Right kidney (tissue), 1 donor: ENCODE results near the gene CACNA2D2.
A peak's percentile ranks its signal among the peaks of the same experiment; 100 is the strongest.

Experiments used
- DNase-seq: peaks from one replicate; pipeline ENCODE4 v3.0.0-alpha.2; 2016

CACNA2D2 gene

DNA sequence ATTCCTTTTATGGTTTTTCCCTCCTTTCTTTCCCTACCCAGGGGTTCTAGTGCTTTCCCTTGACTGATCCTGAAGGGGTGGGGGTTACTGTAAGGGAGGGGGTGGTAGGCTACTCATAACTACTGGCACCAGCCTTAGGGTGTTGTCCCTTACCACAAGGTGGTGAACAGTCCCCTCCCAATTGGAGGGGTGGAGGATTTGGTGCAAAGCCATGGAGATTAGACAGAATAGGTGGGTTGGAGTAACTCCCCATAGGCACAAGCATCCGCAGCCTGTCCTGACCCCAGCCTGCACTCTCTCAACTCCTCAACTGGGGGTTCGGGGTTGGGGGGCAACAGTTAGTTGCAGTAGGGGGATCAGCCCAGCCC lies 178.3 kb downstream of the CACNA2D2 start:
- no peak for DNase-seq

DNA sequence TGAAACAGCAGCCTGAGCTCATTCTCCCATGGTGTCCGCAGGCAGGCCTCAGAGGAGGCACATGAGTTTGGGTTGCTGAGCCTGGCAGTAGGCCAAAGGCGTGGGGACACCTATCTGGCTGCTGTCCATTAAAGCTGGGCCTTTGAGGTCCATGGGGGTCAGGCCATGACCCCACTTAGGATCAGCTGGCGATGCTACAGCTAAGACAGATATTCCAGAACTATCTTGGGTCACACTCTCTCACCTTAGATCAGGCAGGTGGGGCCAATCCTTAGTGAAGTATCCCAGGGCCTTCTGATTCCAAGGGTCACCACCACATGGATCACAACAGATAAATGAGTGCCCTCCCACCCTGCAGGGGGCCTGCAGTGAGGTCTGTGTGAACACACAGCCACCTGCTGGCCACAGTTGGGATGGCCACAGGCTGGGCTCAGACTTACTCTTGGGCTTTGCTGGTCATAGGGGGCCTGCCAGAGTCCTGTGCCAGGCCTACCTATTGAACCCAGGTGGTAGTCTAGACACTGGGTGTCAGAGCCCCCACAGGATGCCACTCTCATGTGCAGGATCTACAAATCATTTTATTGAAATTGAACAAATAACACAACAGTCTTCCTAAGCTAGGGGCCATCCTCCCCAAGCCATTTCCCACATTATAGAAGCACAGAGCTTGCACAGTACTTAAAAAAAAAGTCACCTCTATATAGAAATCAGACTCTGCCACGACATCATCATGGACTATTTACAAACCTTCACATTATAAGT lies 178.9 kb downstream of the CACNA2D2 start:
- DNase-seq, result no peak

- no peak for DNase-seq
Observed at GRCh38 chr3:50323614-50324199, 179.7 kb downstream of the CACNA2D2 start.

DNA sequence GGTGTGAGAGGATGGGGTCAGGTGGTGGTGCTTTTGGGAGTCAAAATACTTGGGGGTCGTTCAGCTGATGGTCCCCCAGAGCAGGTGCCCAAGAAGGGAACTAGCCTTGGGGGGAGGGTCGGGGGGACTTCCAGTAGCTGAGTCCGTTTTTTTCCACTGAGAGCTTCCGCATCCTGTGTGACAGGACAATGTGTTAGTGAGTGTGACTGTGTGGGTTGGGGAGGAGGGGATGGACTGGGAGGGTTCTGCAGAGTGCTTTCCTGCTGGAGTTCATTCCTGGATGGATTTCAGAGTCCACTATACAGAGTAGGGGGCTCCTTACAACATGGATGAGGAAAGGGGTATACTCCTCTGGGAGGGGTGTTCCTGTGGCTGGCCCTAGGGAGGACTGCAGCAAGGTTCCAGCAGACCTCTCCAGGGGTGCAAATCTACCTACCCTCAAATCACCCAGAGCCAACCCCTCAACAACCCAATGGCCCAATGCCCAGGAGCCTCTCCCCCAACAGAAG lies 180.3 kb downstream of the CACNA2D2 start:
- DNase-seq, result no peak

DNA sequence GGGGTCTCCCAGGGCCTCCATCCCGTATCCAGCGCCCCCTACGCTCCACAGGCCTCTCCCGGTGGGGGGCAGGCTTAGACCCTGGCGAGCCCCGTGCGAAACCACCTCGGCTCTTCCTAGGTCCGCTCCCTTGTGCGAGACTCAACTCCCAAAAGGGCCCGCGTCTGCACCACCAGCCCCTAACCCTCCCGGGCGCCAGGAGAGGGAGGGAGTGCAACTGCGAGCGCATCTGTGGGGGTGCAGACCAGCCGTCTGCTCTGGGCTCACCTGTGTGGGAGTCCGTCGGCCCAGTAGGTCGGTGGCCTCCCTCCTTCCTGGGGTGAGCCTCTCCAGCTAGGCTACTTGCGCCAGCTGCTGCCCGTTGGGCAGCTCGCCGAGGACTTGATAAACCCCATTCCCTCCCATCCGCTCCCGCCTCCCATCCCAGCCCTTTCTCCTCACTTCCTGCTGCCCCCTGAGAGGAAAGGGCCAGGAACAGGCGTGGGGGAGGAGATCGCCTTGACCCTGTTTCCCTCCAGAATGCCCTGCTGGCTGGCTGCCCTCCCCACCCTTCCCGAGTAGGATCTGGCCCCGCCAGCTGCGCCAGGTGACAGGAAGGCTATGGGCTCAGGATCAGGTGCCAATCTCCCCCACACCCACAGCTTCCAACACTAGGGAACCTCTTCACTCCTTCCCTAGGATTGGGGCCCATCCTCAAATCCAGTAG lies 180.9 kb downstream of the CACNA2D2 start, which contains the start of gene HYAL2:
Gene HYAL2, minus strand, starts transcription at position 360 of the 706 bp plus-strand sequence. CDS start 2,256 bp downstream, outside the sequence.
- DNase-seq, result peak; percentile 73

DNA sequence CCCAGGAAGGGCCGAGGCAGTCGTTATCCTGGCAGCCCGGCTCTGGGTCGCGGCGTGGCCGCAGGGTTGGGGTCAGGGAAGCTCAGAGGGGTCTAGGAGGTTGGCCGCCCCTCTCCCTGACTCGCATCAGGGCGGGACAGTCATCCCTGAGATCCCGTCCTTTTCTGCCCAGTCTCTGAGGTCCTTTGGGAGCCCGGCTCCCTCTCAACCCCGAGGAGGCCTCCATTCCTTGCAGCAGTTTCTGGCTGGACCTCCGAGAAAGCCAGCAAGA lies 181.4 kb downstream of the CACNA2D2 start:
- DNase-seq, result no peak

DNA sequence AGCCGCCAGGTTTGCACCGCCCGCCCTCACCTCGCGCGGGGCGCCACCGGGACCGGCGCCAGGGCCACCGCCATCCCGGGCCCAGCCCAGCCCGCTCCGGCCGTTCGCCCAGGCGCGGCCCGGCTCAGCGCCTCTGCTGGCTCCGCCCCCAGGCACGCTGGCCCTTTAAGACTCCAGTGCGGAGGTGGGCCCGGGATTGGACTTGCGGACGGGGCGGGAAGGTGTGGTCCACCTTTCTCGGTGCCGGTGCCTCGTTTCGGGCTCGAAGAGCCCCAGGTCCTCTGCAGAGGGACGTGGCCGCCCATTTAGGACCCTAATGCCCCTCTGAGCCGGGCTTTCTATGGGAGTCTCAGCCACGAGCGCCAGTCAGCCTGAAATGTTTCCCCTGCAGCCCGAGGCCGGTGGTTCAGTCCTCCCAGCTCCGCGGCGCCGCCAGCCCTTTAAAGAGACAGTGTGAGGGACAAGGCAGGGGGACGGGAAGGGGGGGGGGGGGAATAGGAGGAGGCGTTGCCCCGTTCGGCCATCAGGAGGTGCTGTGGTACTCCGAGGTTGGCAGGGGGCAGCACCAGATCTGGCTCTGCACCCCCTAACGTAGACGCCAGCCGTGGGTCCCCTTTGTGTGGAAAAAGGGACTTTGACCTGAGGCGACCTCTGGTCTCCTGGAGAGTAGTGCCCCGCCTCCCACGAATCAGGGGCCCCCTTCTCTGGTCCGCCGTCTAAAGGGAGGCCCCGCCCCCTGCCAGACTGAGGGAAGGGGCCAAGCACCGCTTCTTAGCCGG lies 181.9 kb downstream of the CACNA2D2 start:
- peak; percentile 100 for DNase-seq

DNA sequence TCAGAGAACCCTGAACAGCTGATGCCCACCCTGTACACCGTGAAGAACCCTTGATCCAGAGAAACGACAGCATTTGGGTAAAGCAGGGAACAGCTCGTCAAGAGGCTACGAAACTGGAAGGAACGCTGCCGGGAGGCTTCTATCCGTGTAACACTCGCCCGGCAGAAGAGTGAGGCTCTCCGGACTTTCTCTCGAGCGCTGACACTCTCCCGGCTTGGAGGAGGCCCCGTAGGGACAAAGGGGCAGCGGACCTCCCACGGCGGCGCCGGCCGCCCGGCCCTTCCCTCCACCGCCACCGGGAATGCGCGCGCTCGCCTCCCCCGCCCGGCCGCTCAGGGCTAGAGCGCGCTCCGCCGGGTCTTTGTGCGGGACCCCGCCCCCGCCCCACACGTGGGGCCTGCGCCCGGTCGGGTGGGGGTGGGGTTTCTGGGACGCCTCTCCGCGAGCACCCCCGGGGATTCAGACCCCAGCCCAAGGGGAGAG lies 182.5 kb downstream of the CACNA2D2 start:
- peak; percentile 99 for DNase-seq

GRCh38 chr3:50319894-50320625 lies 183.4 kb downstream of the CACNA2D2 start:
- no peak for DNase-seq

GRCh38 chr3:50319181-50319893 lies 184.1 kb downstream of the CACNA2D2 start:
- no peak for DNase-seq

GRCh38 chr3:50318615-50319014 lies 184.8 kb downstream of the CACNA2D2 start:
- DNase-seq, result no peak

DNA sequence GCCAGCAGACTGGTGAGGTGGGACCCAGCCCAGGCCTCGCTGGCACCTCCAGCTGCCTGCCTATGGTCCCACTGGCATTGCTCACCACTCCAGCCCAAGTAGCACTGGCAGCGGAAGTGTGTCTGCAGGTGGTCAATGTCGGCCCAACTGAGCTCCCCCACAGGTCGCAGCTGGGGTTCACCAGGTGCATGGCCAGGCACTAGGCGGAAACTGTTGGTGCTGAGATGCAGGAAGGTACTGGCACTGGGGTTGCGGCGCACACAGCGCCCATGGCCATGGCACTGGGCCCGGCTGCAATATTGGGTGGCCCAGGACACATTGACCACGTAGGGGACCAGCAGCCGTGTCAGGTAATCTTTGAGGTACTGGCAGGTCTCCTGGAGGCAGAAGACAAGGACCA lies 185.3 kb downstream of the CACNA2D2 start:
- no peak for DNase-seq

GRCh38 chr3:50317300-50317699 lies 186.1 kb downstream of the CACNA2D2 start:
- no peak for DNase-seq

DNA sequence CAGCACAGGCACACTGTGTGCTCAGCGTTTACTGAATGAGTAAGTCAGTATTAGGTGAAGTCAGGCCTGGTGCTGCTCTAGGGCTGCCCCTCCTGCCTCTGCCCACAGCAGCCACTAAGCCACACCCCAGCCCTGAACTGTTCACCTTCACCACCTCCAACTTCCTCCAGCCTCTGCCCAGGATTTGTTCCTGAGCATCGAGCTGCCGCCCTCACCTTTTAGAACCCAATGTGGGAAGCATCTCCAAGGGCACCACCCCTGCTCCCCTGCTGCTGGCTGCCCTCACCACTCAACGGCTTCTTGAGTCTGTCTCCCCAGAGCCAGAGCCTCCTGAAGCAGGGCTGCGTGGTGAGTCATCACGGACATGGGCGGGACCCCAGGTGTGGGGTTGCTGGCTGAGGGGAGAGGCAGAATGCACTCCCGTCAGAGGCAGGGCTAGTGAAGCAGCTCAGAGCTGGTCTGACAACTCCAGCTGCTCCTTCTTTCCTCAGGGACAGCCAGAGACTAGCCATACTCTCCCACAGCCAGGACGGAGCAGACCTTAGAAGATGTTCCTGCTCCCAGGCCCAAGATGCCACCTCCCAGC lies 186.7 kb downstream of the CACNA2D2 start:
- no peak for DNase-seq

DNA sequence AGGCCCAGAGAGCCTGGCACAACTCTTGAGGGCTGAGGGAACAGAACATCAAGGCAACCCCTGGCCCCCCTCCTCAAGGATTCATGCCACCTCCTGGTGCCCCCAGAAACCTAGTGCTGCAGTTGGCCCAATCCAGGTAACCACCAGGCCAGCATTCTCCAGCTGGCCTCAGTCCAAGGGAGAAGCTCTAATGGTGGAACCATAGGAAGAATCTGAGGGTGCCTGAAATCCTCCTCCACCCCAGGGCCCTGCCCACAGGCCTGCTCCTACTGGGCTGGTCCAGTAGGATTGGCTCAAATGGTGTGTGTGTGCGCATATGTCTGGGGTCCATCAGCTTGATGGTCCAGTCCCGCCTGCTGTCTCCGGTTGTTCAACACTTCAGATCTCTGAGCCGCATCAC lies 188.6 kb downstream of the CACNA2D2 start:
- no peak for DNase-seq

DNA sequence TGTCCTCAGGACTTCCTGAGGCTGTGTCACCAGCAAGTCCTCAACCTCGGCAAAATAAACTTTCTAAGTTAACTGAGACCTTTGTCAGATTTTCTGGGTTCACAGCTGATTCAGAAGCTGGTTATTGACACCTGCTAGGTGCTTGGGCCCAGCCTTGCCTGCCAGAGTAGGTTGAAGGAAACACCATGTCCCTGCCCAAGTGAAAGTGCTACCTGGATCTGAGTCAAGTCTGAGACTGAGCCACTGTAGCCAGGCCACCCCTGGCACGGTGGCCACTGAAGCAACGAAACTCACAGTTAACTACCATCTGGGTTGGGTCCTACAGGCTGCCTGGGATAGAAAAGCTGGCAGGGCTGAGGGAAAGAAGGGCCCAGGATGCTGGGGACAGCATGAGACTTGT lies 189.1 kb downstream of the CACNA2D2 start:
- no peak for DNase-seq
